ENCODE measurements around the gene ICAM4. TPM values are rescaled to one million over a fixed set of nuclear protein-coding genes. Genes with fewer than 3 reads are reported as not detected.
A peak's percentile ranks its signal among the peaks of the same experiment; 100 is the strongest.

The ICAM4 gene
- total and polyA plus RNA-seq, 9 of the 15 experiments (the other 6 are each of a cell fraction or from before 2014, with no cell fraction given) = 14.1 to 86.1 (median 29.6) TPM

- TF ChIP-seq, protein P1, sequence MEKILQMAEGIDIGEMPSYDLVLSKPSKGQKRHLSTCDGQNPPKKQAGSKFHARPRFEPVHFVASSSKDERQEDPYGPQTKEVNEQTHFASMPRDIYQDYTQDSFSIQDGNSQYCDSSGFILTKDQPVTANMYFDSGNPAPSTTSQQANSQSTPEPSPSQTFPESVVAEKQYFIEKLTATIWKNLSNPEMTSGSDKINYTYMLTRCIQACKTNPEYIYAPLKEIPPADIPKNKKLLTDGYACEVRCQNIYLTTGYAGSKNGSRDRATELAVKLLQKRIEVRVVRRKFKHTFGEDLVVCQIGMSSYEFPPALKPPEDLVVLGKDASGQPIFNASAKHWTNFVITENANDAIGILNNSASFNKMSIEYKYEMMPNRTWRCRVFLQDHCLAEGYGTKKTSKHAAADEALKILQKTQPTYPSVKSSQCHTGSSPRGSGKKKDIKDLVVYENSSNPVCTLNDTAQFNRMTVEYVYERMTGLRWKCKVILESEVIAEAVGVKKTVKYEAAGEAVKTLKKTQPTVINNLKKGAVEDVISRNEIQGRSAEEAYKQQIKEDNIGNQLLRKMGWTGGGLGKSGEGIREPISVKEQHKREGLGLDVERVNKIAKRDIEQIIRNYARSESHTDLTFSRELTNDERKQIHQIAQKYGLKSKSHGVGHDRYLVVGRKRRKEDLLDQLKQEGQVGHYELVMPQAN (IDR thresholded peaks at IDR 0.05; ENCODE audit: borderline replicate concordance) = peak; percentile 99
- TF ChIP-seq ZBED1 (IDR thresholded peaks at IDR 0.05) (0 out of 2 replicates have a peak, but pooled peaks have one; percentile 34), TSHZ1 (CRISPR knock-in tag; IDR thresholded peaks at IDR 0.05) (no peak), MCM3 (IDR thresholded peaks at IDR 0.05) (no peak), HNRNPLL (IDR thresholded peaks at IDR 0.05; ENCODE audit: low read depth, low read length, poor library complexity, severe bottlenecking) (no peak), ZNF561 (CRISPR knock-in tag; conservative IDR thresholded peaks at IDR 0.05) (no peak), AFF1 (IDR thresholded peaks at IDR 0.05; ENCODE audit: low read depth in 1 of 2, partially characterized antibody in 2 of 2) (peak in 1 of 2 experiments; percentile 43), NRF1 (conservative IDR thresholded peaks at IDR 0.05 in 1 of 2, IDR thresholded peaks at IDR 0.05 in 1 of 2) (peak; percentile 93 to 95), SRSF9 (IDR thresholded peaks at IDR 0.05; ENCODE audit: borderline replicate concordance, low read depth, low read length) (no peak), ZFP30 (CRISPR knock-in tag; IDR thresholded peaks at IDR 0.05; ENCODE audit: borderline replicate concordance) (no peak), ZNF780A (CRISPR knock-in tag; IDR thresholded peaks at IDR 0.05) (peak; percentile 80; the same call in 1 of the 2 replicates), BRCA1 (IDR thresholded peaks at IDR 0.05) (no peak), BRCA1 (CRISPR knock-in tag; IDR thresholded peaks at IDR 0.05) (no peak)
- TF ChIP-seq, protein P2, sequence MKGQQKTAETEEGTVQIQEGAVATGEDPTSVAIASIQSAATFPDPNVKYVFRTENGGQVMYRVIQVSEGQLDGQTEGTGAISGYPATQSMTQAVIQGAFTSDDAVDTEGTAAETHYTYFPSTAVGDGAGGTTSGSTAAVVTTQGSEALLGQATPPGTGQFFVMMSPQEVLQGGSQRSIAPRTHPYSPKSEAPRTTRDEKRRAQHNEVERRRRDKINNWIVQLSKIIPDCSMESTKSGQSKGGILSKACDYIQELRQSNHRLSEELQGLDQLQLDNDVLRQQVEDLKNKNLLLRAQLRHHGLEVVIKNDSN (CRISPR knock-in tag; IDR thresholded peaks at IDR 0.05) = peak; percentile 99
- TF ChIP-seq, protein P3, sequence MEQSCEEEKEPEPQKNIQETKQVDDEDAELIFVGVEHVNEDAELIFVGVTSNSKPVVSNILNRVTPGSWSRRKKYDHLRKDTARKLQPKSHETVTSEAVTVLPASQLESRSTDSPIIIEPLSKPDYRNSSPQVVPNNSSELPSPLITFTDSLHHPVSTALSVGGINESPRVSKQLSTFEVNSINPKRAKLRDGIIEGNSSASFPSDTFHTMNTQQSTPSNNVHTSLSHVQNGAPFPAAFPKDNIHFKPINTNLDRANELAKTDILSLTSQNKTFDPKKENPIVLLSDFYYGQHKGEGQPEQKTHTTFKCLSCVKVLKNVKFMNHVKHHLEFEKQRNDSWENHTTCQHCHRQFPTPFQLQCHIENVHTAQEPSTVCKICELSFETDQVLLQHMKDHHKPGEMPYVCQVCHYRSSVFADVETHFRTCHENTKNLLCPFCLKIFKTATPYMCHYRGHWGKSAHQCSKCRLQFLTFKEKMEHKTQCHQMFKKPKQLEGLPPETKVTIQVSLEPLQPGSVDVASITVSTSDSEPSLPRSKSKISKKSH (CRISPR knock-in tag; IDR thresholded peaks at IDR 0.05) = no peak
Observed at GRCh38 chr19:10315335-10316214, 28.8 kb downstream of the ICAM4 start, which contains the start of gene FDX2 (continued).
